Measurements from ENCODE around the gene MYT1. TPM values are rescaled to one million over a fixed set of nuclear protein-coding genes. Genes with fewer than 3 reads are reported as not detected.

MYT1 gene
- total and polyA plus RNA-seq, 2 of the 13 experiments (the other 11 are each of a cell fraction or from before 2014, with no cell fraction given) = 0.58 to 2.5 TPM

- TF ChIP-seq BORCS8-MEF2B (CRISPR knock-in tag; IDR thresholded peaks at IDR 0.05) (peak; percentile 30; the same call in 1 of the 2 replicates), HOMEZ (CRISPR knock-in tag; IDR thresholded peaks at IDR 0.05; ENCODE audit: low read depth) (0 out of 2 replicates have a peak, but pooled peaks have one; percentile 28), BRF2 (CRISPR knock-in tag; IDR thresholded peaks at IDR 0.05) (no peak), KDM5B (CRISPR knock-in tag; IDR thresholded peaks at IDR 0.05; ENCODE audit: borderline replicate concordance) (peak; percentile 81; the same call in 1 of the 2 replicates), ZNF776 (CRISPR knock-in tag; IDR thresholded peaks at IDR 0.05) (0 out of 2 replicates have a peak, but pooled peaks have one; percentile 7), ZNF24 (IDR thresholded peaks at IDR 0.05) (no peak), UBTF (CRISPR knock-in tag; IDR thresholded peaks at IDR 0.05) (peak; percentile 49; the same call in 1 of the 2 replicates), CREBL2 (CRISPR knock-in tag; IDR thresholded peaks at IDR 0.05; ENCODE audit: borderline replicate concordance) (0 out of 2 replicates have a peak, but pooled peaks have one; percentile 64), ZBTB3 (CRISPR knock-in tag; IDR thresholded peaks at IDR 0.05; ENCODE audit: borderline replicate concordance, low read depth) (no peak), GPN1 (CRISPR knock-in tag; IDR thresholded peaks at IDR 0.05; ENCODE audit: borderline replicate concordance) (no peak), PBX3 (CRISPR knock-in tag; IDR thresholded peaks at IDR 0.05; ENCODE audit: borderline replicate concordance) (no peak), HDAC1 (CRISPR knock-in tag; IDR thresholded peaks at IDR 0.05) (peak; percentile 35; the same call in 1 of the 2 replicates), ZFYVE20 (CRISPR knock-in tag; IDR thresholded peaks at IDR 0.05; ENCODE audit: borderline replicate concordance, low read depth) (no peak), RXRB (CRISPR knock-in tag; IDR thresholded peaks at IDR 0.05; ENCODE audit: borderline replicate concordance) (peak; percentile 76), ZNF577 (CRISPR knock-in tag; IDR thresholded peaks at IDR 0.05; ENCODE audit: borderline replicate concordance, low read depth) (no peak), NBN (conservative IDR thresholded peaks at IDR 0.05) (no peak), ZNF224 (CRISPR knock-in tag; IDR thresholded peaks at IDR 0.05) (no peak), KLF9 (CRISPR knock-in tag; IDR thresholded peaks at IDR 0.05; ENCODE audit: low read depth) (no peak), SP1 (IDR thresholded peaks at IDR 0.05) (no peak), SP1 (CRISPR knock-in tag; IDR thresholded peaks at IDR 0.05) (0 out of 2 replicates have a peak, but pooled peaks have one; percentile 23)
- TF ChIP-seq, protein P1, sequence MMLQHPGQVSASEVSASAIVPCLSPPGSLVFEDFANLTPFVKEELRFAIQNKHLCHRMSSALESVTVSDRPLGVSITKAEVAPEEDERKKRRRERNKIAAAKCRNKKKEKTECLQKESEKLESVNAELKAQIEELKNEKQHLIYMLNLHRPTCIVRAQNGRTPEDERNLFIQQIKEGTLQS (CRISPR knock-in tag; IDR thresholded peaks at IDR 0.05) = no peak
- TF ChIP-seq, protein P2, sequence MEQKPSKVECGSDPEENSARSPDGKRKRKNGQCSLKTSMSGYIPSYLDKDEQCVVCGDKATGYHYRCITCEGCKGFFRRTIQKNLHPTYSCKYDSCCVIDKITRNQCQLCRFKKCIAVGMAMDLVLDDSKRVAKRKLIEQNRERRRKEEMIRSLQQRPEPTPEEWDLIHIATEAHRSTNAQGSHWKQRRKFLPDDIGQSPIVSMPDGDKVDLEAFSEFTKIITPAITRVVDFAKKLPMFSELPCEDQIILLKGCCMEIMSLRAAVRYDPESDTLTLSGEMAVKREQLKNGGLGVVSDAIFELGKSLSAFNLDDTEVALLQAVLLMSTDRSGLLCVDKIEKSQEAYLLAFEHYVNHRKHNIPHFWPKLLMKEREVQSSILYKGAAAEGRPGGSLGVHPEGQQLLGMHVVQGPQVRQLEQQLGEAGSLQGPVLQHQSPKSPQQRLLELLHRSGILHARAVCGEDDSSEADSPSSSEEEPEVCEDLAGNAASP (CRISPR knock-in tag; IDR thresholded peaks at IDR 0.05; ENCODE audit: borderline replicate concordance) = no peak; the same call in 1 of the 2 replicates
These were observed 59.3 kb downstream of the MYT1 start (continued) for GRCh38 chr20:64223526-64224067.

All from HepG2 (cell line).